NCI-H187 (cell line): ENCODE measurements around the gene RASAL2.
"Not testable (repeated sequence)": the region's sequence is repeated elsewhere in the genome, so short reads cannot be mapped to it uniquely, and the experiment has no call there.

Source experiments
- DNase-seq, 2 experiments: peaks; one replicate each; lab custom pipeline; 2025; lab: John Stamatoyannopoulos, UW

Gene RASAL2

DNA sequence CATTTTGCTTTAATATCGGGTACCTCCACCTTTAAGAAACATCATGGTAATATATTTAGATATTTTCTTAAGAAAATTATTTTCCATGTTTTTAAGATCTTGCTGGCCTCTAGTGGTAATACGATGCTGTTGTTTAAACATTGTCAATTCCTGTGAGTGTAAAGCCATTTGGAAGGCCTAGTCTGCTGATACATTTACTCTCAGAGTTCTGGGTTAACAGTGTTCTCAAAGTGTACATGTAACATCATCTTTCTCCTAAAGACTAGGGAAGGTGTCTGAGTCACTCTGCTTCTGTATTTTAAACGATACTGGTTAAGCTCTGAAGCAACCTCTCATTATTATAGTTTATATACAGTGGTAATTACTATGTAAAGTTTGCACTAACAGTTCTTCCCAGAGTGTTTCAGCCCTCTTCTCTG is 189.1 kb downstream of the RASAL2 start:
- no peak for DNase-seq

DNA sequence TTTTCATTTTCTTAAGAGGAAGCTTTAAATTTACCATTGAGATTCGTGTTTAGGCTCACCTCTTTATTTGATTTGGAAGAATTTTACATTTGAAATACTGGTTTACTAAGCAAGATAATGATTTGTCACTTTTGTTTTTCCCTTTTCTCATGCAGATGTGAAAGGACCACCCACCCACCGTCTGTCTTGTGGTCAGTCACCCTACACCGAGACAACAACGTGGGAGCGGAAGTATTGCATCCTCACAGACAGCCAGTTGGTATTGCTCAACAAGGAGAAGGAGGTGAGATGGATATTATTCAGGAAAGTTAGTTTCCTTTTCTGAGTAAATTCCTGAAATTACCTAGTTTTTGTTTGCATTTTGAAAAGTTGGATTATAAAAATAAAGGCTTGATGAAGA is 189.5 kb downstream of the RASAL2 start:
- DNase-seq = no peak

DNA sequence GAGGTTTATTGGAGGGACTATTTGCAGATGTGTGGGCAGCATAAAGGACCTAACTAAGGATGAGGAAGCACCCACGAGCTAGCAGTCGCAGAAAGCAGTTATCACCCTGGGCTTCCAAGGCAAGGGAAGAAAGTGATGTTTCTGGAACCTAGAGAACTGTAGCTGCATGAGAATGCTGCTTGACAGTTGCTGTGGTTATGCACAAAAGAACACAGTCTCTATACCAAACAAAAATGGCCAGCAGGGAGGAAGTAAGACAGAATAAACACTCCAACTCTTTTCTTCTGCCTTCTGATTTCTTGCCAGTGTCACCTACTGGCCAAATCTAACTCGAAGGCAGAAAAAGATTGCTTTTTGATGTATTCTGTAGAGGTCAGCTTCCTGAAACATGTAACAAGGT is 190.2 kb downstream of the RASAL2 start:
- no peak for DNase-seq

GRCh38 chr1:178291166-178291565 is 197.3 kb downstream of the RASAL2 start:
- no peak for DNase-seq

DNA sequence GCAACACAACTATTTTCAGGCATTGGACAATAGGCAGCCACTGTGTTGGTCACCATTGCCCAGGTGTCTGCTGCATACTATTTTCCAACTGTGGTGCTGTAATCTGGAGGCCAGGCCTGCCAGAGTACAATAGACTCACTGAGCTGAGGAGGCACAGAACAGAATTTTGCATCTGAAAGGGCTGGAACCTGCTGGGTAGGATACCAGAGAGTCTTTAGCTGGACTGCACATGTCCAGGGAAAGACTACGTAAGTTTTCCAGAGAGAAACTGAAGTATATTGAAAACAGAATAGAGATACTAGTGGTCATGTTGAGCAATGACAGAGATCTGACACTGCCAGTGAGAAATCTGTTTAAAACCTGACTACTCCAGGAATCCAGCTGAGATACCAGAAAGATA is 200.8 kb downstream of the RASAL2 start:
- no peak for DNase-seq

DNA sequence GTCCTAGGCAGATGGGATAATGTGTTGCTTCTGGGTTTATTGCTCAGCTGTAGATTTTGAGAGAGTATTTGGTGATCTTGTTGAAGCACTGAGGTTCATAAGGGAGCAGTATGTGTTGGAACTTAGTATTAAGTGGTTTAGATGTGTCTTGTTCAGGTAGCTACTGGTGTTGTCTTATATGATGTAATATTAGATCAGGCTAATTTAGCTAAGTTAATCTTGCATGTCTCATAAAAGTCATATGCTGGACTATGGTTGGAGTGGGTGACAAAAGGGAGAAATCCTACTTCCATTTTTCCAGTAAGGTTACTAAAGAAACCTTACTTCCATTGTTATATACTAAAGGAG is 206.4 kb downstream of the RASAL2 start:
- DNase-seq = no peak

DNA sequence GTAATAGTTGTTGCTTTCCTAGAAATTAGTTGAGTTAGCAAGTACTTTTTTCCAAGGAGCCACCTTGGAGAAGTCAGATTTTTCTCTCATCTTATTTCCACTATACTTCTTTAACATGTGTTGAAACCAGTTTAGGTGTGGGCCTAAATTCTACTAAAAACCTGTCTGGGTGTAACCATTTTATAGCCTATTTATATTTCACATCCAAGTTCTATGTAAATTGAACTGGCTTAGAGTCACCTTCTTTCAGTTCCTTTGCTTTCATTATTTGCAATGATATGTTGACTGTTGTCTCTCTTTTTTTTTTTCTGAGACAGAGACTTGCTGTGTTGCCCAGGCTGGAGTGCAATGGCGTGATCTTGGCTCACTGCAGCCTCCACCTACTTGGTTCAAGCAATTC is 207.2 kb downstream of the RASAL2 start:
- DNase-seq = no peak

DNA sequence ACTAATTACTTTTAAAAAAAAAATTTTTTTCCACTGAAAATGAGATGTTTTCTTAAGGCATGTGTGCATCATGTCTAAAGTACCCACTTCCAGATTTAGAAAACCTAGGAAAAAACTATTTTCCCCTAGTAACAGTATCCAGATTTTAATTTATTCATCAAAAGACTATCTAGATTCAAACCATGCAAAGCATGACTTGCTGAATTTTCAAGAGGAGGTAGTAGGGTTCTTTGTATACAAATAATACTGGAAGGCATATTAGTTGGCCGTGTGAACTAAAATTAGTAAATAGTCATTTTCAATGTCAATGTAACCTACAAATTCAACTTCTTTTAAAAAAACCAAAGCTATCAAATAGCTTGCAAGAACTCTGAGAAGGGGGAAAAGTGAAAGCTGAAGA is 213.4 kb downstream of the RASAL2 start:
- no peak for DNase-seq

- no peak for DNase-seq
Observed at GRCh38 chr1:178308438-178308837, 214.5 kb downstream of the RASAL2 start.

GRCh38 chr1:178310685-178311105 is 216.8 kb downstream of the RASAL2 start:
- DNase-seq = peak; percentile 52 to 76

- DNase-seq = no peak
Observed at GRCh38 chr1:178311164-178311563, 217.3 kb downstream of the RASAL2 start.

- DNase-seq = not testable (repeated sequence)
Observed at GRCh38 chr1:178320280-178320982, 226.5 kb downstream of the RASAL2 start.

DNA sequence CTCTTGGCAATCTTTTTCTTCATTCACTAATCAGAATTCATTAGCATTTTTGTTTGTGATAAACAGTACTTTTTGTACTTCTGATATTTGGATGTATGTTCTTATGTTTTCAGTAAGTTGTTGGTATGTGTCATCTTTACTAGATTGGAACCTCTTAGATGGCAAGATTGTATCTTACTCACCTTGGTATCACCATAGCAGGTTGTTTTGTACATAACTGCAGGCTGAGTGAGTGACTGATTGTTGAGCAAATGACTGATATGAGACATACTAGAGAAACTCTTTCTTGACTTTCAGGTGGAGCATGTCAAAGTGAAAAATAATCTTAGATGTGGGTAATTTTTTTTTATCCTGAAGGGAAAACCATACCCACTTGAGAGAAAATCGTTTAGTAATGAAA is 229.2 kb downstream of the RASAL2 start:
- no peak for DNase-seq

DNA sequence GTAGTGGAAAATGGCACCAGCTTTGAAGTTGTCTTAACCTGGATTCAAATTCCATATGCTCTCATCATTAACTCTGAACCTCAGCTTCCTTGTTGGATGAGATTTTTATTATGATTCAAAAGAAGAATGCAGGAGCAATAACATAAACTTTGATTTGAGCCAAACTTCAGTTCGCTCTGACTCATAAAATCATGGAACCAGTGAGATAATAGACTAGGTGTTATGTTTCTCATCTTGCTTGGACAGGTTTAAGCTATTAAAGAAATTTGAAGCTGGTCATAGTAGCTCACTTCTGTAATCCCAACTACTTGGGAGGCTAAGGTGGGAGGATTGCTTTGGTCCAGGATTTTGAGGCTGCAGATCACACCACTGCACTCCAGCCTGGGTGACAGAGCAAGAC is 230.1 kb downstream of the RASAL2 start:
- no peak for DNase-seq

DNA sequence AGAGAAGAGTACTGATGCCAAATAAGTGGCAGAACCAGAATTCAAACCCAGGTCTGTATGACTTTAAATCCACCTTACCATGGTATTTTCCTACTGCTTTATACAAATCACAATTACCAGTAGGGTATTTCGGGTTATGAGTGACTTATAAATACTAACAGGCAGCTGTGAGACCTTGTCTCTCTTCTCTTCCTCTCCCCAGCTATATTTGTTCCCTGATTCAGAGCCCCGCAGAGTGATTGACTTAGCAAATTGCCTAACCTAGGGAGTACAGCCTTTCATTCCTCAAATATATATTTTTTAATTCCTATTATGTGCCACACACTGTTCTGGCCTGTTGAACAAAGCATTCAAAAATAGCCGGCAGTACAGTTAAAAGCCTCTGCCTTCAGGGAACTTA is 234.8 kb downstream of the RASAL2 start:
- DNase-seq = no peak

- no peak for DNase-seq
Observed at GRCh38 chr1:178330153-178330552, 236.2 kb downstream of the RASAL2 start.

DNA sequence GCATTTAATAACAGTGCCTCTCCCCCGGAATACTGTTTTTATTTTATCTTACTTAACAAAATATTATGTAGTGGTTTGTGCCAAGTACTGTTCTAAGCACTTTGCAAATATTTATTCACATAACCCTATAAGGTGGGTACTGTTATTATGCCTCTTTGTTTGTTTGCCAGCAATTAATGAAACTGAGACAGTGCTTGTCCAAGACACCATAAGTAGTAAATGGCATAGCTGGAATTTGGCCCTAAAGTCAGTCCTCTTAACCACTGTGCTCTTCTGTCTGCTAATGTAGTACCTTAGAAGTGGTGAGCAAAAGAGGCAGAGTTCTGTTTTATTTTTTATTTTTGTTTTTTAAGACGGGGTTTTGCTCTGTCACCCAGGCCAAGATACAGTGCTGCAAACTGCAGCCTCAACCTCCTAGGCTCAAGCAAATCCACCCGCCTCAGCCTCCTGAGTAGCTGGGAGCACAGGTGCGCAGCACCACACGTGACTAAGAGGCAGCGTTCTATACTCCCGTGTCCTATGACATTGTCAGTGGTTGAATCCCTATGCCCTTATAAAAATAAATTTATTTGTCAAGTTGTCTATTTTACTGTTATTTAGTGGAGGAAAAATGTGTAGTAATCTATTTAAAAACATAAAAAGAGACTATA is 237.1 kb downstream of the RASAL2 start:
- DNase-seq = no peak

DNA sequence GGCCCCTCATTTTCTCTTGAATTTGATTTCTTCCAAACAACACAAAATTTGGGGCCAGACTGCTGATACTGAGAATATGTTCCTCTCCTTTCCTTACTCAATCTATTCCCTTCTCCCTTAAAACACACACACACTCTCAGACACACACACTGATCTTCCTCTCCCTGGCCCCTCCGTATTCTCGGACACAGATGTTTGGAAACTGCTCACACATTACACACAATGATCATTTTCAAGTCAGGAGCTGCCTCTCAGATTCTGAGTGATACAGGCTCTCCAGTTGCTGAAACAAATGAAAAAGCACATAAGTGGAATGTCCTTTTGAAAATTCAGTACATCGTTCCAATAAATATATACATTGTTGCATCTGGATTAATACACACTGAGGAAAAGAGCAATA is 241.5 kb downstream of the RASAL2 start:
- no peak for DNase-seq

DNA sequence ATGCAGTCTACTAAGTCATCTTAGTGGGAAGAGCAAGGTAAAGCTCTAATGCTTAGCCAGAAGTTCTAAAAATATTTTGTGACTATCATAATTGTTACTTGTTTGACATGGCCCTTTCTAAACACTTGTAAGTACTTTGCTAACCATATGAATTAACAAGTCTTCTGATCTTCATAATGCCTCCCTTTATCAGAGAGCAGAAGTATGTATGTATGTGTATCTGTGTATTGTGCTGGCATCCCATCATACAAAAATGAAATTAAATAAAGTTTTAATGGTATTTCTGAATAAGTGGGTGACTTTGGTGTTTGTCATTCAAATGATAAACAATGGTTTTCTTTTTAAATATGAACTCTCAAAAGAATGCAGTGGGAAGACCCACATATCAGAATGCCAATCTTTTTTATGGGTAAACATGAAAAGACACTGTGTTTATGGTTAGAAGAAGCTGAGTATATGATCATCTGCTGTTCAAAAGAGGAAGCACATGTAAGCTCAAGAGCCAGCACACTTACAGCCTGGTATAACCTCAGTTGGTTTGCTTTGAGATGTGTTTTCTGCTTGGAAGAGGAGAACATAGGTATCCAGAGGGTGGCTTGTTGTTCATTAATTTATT is 243.3 kb downstream of the RASAL2 start:
- no peak for DNase-seq

DNA sequence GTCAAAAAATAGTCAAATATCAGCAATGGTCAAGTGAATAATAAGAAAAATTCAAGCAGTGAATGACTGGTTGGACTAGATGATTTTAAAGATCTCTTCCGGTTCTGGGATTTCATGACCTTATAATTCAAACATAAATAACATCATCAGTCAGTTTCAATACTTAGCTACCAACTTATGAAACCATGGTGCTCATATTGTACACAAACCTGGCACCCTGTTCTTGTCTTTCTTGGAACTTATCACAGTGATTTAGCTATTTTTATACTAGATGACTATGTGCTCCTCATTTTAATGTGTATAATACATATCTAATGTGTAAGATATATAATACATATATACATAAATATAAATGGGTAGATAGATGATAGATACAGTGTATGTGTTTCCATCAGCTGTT is 245.9 kb downstream of the RASAL2 start:
- DNase-seq = no peak

- no peak for DNase-seq
Observed at GRCh38 chr1:178341261-178341956, 247.5 kb downstream of the RASAL2 start.

GRCh38 chr1:178342745-178343144 is 248.8 kb downstream of the RASAL2 start:
- DNase-seq = no peak

- DNase-seq = no peak
Observed at GRCh38 chr1:178344513-178345091, 250.7 kb downstream of the RASAL2 start.
